Body of pancreas (tissue), 4 donors: ENCODE results near the gene GPER1. TPM values are rescaled to one million over a fixed set of nuclear protein-coding genes. Genes with fewer than 3 reads are reported as not detected.

Experiments used
- ATAC-seq: fragments of 150-250 bp; one replicate; pipeline ENCODE4 v1.9.1; 2016
- DNase-seq, 4 donors: peaks; one replicate each; pipeline ENCODE4 v3.0.0-alpha.2; 2019
- H3K27ac ChIP-seq, 4 donors: fragments of 200-600 bp; sonication (generic); 1 replicate in 3 of 4; 2 replicates in 1 of 4; pipeline versions ENCODE4 v1.5.1 to v1.6.1; 2016 to 2019; ENCODE audit warnings: mild to moderate bottlenecking in 1 of 4, mixed read lengths in 1 of 4, moderate library complexity in 1 of 4
- H3K27me3 ChIP-seq, 2 donors: fragments of 200-600 bp; sonication (generic); one replicate each; pipeline ENCODE4 v1.6.0; 2016; ENCODE audit warnings: mild to moderate bottlenecking in 1 of 2
- H3K36me3 ChIP-seq, 2 donors: fragments of 200-600 bp; sonication (generic); replicated peaks in 1 of 2; 2 replicates each; pipeline ENCODE4 v1.5.1; 2016; ENCODE audit warnings: low read depth in 2 of 2; ENCODE audit not compliant: insufficient read depth in 1 of 2
- H3K4me1 ChIP-seq: fragments of 200-600 bp; sonication (generic); one replicate; pipeline ENCODE4 v1.6.0; 2016
- H3K4me3 ChIP-seq, 2 donors: fragments of 200-600 bp; sonication (generic); 1 replicate in 1 of 2; 2 replicates in 1 of 2; pipeline ENCODE4 v1.5.1; 2016 to 2019
- H3K9me3 ChIP-seq, 3 donors: fragments of 200-600 bp; sonication (generic); 1 replicate in 2 of 3; 2 replicates in 1 of 3; pipeline ENCODE4 v1.5.1; 2016
- POLR2A ChIP-seq, 3 donors: fragments of 450-650 bp; IDR thresholded peaks; one replicate each; pipeline ENCODE4 v1.6.1; 2016; ENCODE audit warnings: antibody characterized with exemption in 3 of 3, mild to moderate bottlenecking in 2 of 3
- WGBS, 2 donors: methylation state at CpG; one replicate each; pipeline ENCODE4 v1.1.5; 2017; 5-methylcytosine and 5-hydroxymethylcytosine counted together
- intact Hi-C: fragments of 100-400 bp; cut with DNase I; formaldehyde crosslinking; loops from one replicate; pipeline ENCODE4 v1.15.1; 2023
- total RNA-seq, 2 donors: library from RNA; depleted of rRNA; stranded (reverse); fragments of >200 nt; gene quantifications; one replicate each; pipeline ENCODE4 v1.1.0, GENCODE V29; 2016
- TF ChIP-seq, protein P1 (sequence below), 7 experiments: fragments of 450-650 bp in 4 of 7; fragments of 200-600 bp in 3 of 7; sonication (generic) in 3 of 7; IDR thresholded peaks; one replicate each; pipeline ENCODE4 v1.5.1; 2016 to 2019; ENCODE audit warnings: antibody characterized with exemption in 7 of 7

The GPER1 gene
- total RNA-seq, 2 donors from 2014 or later: 1.0 TPM; not detected in 1

GRCh38 chr7:1064581-1064980, 23.3 kb upstream of the GPER1 start:
- ATAC-seq: no peak

DNA sequence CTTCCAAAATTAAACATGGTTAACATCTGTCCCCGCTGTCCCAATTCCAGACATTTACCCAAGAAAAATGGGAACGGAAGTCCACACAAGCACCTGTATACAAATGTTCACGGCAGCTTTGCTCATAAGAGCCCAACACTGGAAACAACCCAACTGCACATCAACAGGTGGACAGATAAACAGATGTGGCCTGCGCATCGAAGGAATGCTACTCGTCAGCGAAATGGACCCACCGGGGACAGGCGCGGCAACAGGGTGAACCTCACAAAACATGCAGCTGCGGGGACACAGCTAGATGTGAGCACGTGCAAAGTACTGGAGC, 22.7 kb upstream of the GPER1 start:
- ATAC-seq: no peak
- intact Hi-C loops: no loop called here

More at GRCh38 chr7:1064581-1064980, 23.3 kb upstream of the GPER1 start:
- H3K9me3 ChIP-seq: no peaks in the 10 kb centered on the region
- 88 to 94% methylated on average over 5 to 11 of the region's 13 CpGs for WGBS, 2 donors
- H3K27me3 ChIP-seq: no peaks in the 10 kb centered on the region
- H3K4me3 ChIP-seq: no peak overlapping the region
- intact Hi-C loops: no loop called here
- peaks cover 23% of the 10 kb centered on the region for H3K4me1 ChIP-seq
- H3K36me3 ChIP-seq: no peaks in the 10 kb centered on the region
- no peak for DNase-seq
- no peak for TF ChIP-seq POLR2A (IDR thresholded peaks at IDR 0.05)
- TF ChIP-seq, protein P1, sequence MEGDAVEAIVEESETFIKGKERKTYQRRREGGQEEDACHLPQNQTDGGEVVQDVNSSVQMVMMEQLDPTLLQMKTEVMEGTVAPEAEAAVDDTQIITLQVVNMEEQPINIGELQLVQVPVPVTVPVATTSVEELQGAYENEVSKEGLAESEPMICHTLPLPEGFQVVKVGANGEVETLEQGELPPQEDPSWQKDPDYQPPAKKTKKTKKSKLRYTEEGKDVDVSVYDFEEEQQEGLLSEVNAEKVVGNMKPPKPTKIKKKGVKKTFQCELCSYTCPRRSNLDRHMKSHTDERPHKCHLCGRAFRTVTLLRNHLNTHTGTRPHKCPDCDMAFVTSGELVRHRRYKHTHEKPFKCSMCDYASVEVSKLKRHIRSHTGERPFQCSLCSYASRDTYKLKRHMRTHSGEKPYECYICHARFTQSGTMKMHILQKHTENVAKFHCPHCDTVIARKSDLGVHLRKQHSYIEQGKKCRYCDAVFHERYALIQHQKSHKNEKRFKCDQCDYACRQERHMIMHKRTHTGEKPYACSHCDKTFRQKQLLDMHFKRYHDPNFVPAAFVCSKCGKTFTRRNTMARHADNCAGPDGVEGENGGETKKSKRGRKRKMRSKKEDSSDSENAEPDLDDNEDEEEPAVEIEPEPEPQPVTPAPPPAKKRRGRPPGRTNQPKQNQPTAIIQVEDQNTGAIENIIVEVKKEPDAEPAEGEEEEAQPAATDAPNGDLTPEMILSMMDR (IDR thresholded peaks at IDR 0.05): no peak
- H3K27ac ChIP-seq: no peak overlapping the region

DNA sequence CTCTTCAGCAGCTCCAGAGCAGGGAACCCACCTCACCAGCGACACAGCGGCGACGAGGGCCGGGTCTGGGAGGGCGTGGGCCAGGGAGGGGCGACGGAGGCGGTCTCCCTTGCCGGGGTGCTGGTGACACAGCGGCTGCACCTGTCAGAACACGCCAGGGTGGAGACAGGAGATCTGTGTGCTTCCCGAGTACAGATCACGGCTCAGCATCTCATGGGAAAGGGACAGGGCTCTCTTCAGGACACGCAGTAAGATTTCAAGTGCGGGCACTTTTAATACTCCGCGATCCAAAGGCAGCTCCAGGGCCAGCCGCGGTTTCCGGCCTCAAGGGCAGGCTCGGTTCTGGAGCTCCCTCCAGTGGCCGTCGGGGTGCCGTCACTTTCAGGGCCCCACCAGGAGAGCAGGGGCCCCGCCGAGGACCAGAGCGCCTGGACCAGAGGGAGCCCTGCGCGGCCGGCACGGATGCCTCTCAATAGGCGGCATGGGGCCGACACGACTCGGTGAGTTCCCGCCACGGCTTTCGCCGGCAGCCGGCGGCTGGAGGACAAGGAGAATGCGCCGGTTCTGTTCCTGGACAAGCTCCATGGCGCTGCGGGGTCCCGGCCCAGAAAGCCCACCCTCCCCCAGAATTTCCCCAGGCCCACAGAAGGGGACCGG, 22.2 kb upstream of the GPER1 start:
- Histone ChIP-seq H3K27me3 (no peaks in the 10 kb centered on the region), H3K27ac (no peak overlapping the region), H3K4me1 (peaks cover 14% of the 10 kb centered on the region), H3K4me3 (no peak overlapping the region), H3K9me3 (no peaks in the 10 kb centered on the region), H3K36me3 (no peaks in the 10 kb centered on the region)
- peak; percentile 88 to 91 (median 88) for DNase-seq
- peak; percentile 98 for ATAC-seq
- TF ChIP-seq POLR2A (IDR thresholded peaks at IDR 0.05): no peak
- TF ChIP-seq, protein P1 (IDR thresholded peaks at IDR 0.05): peak; percentile 88 to 98 (median 95)
- intact Hi-C loops: no loop called here
- WGBS, 2 donors: 13 to 24% methylated on average over 23 to 48 of the region's 48 CpGs

More for the DNA sequence above, 22.7 kb upstream of the GPER1 start:
- H3K27me3 ChIP-seq: no peaks in the 10 kb centered on the region
- no peak for TF ChIP-seq POLR2A (IDR thresholded peaks at IDR 0.05)
- TF ChIP-seq, protein P1 (IDR thresholded peaks at IDR 0.05): no peak
- no peak overlapping the region for H3K4me3 ChIP-seq
- no peak overlapping the region for H3K27ac ChIP-seq
- H3K4me1 ChIP-seq: peaks cover 19% of the 10 kb centered on the region
- H3K9me3 ChIP-seq: no peaks in the 10 kb centered on the region
- H3K36me3 ChIP-seq: no peaks in the 10 kb centered on the region
- DNase-seq: no peak
- WGBS, 2 donors: 63 to 65% methylated on average over 6 to 12 of the region's 12 CpGs

DNA sequence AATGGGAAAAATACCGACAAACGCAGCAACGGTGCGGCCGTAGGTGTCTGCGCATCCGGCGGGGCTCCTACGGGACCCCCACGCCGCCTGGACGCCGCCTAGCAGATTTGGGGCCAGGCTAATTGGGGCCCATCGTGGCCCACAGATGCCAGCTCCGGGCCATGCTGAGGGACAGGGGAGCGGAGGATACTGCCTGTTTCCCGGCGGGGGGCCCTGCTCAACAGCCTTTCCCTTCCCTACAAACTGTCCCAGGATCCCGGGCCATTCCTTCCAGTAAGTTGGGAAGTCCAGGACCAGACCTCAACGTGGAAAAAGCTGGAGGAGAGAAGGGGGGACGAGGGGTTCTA, 21.7 kb upstream of the GPER1 start:
- intact Hi-C loops: no loop called here
- peaks cover 11% of the 10 kb centered on the region for H3K4me1 ChIP-seq
- DNase-seq: no peak
- H3K27ac ChIP-seq: no peak overlapping the region
- no peak for TF ChIP-seq POLR2A (IDR thresholded peaks at IDR 0.05)
- TF ChIP-seq, protein P1 (IDR thresholded peaks at IDR 0.05): no peak
- no peaks in the 10 kb centered on the region for H3K27me3 ChIP-seq
- H3K36me3 ChIP-seq: no peaks in the 10 kb centered on the region
- no peak for ATAC-seq
- H3K9me3 ChIP-seq: no peaks in the 10 kb centered on the region
- WGBS, 2 donors: 63 to 69% methylated on average over 13 to 20 of the region's 21 CpGs
- H3K4me3 ChIP-seq: no peak overlapping the region

GRCh38 chr7:1068013-1068412, 19.9 kb upstream of the GPER1 start:
- intact Hi-C loops: loop anchor here (2.0 kb wide), 1 partner anchor 75 kb away; no protein-coding TSS in a partner anchor
- TF ChIP-seq POLR2A (IDR thresholded peaks at IDR 0.05): no peak
- TF ChIP-seq, protein P1 (IDR thresholded peaks at IDR 0.05): no peak
- WGBS, 2 donors: 86 to 92% methylated on average over 7 to 14 of the region's 14 CpGs
- Histone ChIP-seq H3K4me1 (peaks cover 11% of the 10 kb centered on the region), H3K27ac (no peak overlapping the region), H3K36me3 (no peaks in the 10 kb centered on the region), H3K4me3 (no peak overlapping the region), H3K27me3 (no peaks in the 10 kb centered on the region), H3K9me3 (no peaks in the 10 kb centered on the region)
- no peak for ATAC-seq
- DNase-seq: no peak
